ENCODE results near the gene POU2F2.

The POU2F2 gene

DNA sequence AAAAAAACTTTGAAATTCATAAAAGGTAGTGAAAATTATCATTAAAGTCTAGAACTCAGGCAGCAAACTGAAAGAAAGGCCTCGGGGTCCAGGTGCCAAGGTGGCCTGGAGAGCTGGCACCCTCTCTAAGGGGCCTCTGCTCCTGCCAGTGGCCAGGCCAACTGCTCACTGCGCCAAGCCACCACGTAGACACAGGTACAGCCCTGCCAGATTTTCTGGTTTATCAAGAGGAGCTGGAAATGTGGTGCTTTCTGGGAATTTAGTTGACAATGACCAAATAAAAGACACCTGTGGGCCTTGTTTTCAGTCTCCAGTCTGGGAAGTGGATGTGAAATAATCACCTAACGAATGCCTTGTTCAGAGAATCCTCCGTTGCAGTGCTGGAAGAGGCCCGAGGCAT is 33.5 kb downstream of the POU2F2 start:
- DNase-seq = no peak

DNA sequence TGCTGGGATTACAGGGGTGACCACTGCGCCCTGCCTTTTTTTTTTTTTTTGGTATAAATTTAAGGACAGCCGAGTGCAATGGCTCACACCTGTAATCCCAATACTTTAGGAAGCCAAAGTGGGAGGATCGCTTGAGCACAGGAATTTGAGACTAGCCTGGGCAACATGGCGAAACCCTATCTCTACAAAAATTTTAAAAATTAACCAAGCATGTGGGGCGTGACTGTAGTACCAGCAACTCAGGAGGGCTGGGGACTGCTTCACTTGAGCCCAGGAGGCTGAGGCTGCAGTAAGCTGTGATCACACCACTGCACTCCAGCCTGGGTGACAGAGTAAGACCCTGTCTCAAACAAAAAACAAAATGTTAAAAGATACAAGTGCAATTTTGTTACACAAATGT is 34.8 kb downstream of the POU2F2 start:
- no peak for DNase-seq

DNA sequence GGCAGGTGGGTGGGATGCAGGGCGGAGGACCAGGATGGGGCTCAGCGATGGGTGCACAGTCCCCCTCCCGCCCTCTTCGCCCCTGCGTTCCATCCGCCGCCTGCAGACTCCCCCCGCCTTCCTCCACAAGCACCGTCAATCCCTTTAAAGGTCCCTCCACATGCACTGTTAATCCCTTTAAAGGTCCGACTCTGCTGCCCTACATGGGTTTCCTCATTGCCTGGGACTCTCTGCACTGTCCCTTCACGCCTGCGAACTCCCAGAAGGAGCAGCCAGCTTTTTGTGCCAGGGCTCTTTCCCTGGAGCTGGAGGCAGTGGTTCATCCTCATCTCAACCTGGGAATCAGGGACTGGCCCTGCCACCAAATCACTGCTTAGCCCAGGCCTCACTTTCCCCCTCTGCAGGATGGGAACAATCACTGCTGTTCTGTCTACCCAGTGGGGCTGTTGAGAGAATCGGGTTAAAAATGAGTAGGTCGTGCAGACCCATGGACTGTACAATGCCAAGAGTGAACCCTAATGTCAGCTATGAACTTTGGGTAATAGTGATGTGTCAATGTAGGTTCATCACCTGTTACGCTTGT is 35.9 kb downstream of the POU2F2 start:
- no peak for DNase-seq

DNA sequence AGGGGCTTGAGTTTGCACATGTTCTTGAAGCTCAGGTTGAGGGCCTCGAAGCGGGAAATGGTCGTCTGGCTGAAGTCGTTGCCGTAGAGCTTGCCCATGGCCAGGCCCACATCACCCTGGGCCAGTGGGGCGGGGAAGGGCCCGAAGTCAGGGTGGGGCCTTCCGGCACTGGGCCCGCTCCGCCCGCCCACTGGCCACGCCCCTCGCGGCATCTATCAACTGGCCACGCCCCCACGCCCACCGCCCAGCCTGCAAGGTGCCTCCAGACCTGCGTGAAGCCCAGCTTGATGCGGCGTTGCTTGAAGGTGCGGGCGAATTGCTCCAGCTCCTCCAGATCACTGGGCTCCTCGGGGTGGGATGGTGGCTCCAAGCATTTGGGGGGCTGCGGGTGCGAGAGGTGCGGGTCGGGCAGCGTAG is 36.4 kb downstream of the POU2F2 start:
- DNase-seq = no peak

DNA sequence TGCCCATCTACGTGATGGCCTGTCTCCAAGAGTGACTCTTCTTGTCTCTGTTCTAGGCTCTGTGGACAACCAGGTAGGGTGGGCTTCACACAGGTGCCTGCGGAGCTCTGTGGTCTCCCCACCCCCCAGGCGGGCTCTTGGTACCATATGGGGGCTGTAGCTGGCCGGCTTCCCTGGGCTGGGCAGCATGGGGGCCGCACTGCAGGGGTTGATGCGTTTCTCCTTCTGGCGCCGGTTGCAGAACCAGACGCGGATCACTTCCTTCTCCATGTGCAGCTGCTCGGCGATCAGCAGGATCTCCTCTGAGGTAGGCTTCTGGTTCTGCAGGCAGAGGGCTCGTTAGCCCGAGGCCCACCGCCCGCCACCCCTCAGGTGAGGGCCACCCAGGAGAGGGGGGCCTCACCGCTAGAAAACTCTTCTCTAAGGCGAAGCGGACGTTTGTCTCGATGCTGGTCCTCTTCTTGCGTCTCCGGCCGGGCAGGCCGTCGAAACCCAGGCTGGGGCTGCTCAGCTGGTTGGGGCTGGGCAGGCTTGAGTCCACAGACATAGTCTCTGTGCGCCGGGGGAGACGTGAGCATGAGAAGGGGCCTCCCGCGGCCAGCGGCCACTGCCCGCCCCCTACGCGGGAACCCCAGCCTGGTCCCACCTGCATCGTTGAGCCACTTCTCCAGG is 37.0 kb downstream of the POU2F2 start:
- DNase-seq = no peak

DNA sequence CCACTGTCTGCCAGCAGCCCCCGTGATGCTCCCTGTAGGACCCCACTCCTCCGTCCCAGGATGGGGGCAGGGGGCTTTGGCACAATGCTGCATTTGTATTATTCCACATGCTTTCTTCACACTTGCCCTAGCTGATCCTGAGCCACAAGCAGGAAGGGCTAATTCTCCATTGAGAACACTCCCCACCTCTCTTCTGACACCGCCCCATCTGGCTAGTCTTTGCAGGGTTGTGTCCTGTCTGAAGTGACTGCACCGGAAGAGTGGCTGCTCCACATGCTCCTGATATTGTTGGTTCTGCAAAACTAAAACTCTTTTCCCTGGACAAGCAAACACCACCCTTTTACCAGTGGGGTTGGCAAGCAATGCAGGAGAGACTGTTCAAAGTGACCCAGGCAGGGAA is 38.3 kb downstream of the POU2F2 start:
- no peak for DNase-seq

DNA sequence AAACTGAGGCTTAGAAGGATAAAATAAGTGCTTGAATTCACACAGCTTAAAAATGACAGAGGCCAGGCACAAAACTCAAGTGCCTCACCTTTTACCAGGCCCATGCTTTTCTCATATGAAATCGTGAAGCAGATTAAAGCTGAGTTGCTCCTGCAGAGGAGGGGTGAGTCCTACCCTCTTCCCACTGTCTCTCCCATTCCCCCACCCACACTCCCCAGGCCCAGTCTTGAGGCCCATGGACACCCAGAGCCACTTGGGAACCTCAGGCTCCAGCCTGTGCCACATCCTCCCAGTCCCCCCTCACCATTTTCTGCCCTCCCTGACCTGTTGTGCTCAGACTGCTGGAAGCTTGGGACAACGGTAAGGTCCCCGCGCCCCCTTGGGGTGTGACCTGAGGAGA is 38.7 kb downstream of the POU2F2 start:
- DNase-seq = no peak

DNA sequence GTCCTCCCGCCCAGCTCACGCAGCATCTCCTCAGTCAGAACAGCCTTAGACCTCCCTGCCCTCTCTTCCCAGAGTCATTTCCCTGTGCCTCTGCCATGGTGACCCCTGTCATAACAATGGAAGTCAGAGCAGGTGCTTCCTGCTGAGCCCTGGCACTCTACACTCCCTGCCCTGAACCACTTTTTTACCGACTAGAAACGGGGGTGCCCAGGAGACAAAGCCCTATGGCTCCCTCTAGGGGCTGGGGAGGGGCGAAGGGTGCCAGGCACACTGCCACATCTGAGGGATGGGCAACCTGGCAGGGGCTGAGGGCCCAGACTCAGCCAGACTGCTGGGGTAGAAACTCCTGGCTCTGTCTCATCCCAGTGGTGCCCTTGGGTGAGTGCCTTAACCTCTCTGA is 39.9 kb downstream of the POU2F2 start:
- DNase-seq = peak; percentile 68

DNA sequence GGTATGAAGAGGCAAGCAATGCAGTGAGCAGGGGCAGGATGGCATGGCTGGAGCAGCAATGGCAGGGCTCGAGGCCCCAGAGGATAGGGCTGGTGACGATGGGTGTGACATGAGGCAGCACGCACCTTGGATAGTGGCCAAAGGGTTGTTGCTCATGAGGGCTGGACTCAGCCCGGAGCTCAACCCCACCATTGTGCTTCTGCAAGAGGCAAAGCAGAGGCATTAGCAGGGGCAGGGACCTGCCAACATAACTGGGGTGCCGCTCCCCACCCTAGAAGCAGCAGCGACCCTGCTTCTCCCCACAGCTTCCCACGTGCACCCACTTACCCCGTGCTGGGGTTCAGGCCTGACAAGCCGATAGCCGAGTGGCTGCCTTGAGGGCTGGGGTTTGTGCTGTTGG is 40.5 kb downstream of the POU2F2 start:
- no peak for DNase-seq

DNA sequence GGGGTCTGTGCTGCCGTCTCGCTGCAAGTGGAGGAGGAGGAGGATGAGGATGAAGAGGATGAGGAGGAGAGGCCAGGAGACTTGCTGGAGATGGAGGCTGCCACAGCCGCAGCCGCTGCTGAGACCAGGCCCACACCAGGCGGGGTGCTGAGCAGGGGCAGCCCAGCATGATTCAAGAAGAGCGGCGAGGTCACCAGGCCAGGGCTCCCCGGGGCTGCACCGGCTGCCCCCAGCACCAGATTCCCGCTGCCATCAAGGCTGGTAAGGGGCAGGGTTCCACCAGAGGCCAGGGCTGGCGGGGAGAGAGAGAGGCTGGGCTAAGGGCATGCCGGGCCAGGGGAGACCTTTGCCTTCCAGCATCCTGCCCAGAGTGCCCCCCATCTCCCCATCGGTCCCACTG is 40.9 kb downstream of the POU2F2 start:
- no peak for DNase-seq

DNA sequence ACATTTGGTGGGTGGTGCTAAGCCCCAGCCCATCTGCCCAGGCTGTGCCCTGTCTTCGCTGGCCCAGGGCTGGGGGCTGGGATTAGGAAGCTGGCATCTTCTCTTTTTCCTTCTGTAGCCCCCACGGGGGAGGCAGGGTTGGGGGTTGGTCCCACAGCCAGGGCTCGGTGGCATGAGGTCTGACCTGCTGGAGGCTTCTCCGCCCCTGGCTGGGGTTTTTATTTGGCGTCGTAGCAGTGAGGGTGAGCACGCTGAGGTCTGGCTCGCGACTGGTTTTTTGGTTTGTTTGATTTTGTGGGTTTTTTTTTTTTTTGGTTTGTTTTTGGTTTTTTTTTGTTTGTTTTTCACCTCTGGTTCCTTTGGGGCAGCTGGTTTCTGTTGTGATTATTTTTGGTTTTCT is 41.6 kb downstream of the POU2F2 start:
- DNase-seq = no peak

DNA sequence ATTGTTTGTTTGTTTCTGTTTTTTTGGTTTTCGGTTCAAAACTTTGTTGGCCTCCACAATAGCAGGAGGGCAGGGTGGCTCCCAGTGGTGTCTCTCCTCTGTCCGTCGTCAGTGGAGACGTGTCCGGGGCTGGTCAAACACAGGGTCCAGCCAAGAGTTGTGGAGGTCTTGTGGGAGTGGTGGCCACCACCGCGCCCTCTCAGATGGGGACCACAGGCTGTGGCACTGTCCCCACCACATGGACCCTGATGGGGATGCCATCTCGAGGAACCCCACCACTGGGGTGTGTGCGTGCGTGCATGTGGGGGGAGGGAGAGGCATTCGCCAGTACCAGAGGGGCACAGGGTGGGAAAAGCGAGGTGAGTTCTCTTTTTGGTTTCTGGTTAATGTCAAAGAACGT is 42.5 kb downstream of the POU2F2 start:
- DNase-seq = no peak

DNA sequence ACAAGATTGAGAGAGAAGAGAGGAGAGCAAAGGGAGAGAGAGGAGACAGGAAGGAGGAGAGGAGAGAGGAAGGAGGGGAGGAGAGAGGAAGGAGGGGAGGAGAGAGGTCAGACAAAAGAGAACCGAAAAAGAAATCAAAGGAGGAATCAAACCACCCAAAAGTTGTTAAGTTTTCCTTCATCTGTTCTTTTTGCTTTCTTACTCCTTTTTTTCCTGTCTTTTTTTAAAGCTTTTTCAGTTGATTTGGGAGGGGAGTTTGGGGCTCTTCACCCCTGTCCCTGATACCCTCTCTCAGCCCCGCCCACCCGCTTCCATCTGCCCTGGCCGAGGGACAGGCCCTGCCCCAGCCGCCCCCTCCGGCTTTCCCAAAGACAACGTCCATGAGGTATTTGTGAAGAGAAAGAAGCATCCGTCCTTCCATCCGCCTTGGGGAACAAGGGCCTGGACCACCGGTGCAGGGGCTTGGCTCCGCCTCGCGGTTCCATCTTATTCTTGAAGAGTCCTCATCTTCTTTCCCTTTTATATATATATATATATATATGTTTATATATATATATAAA is 43.0 kb downstream of the POU2F2 start:
- DNase-seq = no peak

DNA sequence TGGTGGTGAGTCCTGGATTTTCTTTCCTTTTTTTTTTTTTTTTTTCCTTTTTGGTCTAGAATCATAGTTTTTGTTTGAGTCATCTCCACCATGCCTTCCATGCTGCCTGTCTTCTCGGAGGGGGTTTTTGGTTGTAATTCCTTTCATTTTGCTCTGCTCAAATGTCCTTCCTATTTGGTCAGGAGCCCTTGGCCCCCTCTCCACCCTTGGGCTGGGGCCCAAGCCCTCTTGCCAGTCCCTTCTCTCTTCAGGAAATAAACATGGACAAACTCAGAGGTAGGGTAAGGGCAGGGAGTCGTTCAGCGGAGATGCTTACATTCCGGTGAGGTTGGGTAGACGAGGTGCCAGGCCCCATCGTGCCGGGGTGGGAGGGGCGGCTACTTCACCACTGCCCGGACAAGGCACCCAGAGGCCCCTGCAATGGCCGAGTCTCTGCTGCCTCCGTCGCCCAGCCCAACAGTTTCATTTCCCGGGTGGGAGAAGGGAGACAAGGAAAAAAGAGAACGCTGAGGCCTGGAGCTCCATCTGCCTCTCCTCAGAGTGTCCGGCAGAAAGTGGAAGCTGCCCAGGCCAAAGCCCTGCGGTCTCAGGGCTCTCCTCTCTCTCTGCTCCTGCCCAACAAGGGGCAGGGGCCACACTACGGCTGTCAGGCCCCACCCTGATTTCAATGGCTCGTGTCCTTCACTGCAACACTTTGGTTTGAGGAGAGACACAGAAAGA is 43.6 kb downstream of the POU2F2 start:
- no peak for DNase-seq

DNA sequence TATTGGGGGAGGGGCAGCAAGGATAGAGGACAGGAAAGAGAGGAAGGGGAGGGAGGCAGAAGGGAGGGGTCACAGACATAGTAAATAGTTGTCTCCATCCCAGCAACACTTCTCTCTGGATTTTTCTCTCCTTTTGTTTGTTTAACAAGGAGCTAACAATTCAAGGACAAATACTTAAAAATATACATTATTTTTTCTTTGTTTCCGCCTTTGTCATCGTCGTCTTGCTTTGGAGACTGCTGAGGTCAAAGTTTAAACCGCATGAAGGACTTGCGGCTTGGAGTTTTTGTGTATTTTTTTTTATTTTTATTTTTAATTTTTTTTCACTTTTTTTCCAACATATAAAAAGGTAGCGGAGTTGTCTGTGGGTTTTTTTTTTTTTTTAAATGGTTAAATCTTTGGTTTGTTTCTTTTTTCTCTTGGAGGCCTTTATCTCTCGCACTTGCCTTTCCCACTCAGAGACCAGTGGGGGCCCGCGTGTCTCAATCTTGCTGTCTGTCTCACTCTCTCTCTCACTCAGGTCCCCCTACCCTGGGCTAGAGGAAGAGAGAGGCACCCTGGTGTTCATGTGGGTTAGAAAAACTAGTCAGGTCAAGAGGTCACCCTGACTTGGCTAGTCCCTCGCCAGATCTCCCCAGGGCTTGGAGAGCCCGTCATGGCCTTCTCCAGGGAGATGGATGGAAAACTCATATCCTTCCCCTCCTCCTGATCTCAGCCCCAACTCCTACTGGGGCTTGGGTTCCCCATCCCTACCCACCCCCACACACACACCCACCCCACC is 45.3 kb downstream of the POU2F2 start:
- no peak for DNase-seq

DNA sequence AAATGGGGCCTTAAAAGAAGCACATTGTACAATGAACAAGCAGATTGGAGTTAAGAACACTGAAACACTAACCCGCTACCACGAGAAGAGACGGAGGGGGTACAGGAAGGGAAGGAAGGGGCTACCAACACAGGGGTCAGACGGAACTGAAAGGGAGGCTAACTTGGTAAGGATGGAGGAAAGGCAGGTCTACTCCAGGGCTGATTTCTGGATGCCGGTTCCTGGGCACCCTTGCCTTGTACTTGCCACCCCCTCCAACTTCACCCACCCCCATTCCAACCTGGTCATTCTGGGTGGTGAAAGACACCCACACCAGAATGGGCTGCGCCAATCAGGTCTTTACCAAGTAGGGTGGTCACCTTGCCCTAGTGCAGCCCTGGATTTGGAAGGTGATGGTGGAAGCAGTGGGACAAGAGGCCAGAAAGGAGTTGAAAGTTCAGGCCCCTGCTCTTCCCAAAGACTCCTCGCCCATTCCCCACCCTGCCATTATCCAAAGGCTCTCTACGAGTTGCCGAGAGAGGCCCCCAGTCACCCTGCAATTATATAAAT is 46.0 kb downstream of the POU2F2 start:
- no peak for DNase-seq

DNA sequence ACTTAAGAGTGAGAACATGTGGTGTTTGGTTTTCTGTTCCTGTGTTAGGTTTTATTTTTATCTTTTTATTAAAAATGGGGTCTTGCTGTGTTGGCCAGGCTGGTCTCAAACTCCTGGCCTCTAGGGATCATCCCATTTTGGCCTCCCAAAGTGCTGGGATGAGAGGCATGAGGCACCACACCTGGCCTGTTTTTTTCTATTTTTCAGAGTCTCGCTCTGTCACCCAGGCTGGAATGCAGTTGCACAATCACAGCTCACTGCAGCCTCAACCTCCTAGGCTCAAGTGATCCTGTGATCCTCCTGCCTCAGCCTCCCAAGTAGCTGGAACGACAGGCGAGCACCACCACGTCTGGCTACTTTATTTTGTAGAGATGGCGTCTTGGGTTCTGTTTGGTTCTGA is 48.7 kb downstream of the POU2F2 start:
- DNase-seq = no peak

DNA sequence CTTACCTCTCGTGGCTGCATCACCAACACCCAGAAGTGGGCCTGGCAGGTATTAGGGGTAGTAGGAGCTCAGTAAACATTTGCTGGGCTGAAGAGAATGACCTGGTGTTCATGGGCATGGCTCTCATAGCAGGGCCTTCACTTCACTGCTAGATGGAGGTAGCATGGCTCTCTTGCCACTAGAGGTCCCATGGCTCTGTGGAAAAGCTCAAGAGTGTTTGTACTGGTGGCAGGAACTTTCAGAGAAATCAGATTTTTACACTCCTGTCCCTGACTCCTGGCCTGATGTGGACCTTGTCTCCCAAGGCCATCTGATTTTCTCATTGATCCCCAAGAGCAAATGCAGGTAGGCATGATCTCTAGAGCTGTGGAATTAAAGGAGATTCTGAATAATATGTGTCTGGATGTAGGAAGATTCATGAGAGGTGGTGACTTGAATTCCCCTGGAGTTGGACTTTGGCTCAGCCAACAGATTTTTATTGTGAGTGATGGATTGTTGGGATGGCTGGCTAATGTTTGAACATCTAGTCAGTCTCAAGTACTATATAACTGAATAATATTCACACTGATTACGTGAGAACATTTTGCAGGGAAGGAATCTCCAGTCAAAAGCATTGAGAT is 50.6 kb downstream of the POU2F2 start:
- DNase-seq = no peak

DNA sequence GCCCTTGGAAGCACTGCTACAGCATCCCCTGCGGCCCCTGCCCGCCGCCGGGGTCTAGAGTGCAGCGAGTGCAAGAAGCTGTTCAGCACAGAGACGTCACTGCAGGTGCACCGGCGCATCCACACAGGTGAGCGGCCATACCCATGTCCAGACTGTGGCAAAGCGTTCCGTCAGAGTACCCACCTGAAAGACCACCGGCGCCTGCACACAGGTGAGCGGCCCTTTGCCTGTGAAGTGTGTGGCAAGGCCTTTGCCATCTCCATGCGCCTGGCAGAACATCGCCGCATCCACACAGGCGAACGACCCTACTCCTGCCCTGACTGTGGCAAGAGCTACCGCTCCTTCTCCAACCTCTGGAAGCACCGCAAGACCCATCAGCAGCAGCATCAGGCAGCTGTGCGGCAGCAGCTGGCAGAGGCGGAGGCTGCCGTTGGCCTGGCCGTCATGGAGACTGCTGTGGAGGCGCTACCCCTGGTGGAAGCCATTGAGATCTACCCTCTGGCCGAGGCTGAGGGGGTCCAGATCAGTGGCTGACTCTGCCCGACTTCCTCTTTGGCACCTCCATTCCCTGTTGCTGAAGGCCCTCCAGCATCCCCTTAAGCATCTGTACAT is 51.4 kb downstream of the POU2F2 start:
- DNase-seq = no peak

DNA sequence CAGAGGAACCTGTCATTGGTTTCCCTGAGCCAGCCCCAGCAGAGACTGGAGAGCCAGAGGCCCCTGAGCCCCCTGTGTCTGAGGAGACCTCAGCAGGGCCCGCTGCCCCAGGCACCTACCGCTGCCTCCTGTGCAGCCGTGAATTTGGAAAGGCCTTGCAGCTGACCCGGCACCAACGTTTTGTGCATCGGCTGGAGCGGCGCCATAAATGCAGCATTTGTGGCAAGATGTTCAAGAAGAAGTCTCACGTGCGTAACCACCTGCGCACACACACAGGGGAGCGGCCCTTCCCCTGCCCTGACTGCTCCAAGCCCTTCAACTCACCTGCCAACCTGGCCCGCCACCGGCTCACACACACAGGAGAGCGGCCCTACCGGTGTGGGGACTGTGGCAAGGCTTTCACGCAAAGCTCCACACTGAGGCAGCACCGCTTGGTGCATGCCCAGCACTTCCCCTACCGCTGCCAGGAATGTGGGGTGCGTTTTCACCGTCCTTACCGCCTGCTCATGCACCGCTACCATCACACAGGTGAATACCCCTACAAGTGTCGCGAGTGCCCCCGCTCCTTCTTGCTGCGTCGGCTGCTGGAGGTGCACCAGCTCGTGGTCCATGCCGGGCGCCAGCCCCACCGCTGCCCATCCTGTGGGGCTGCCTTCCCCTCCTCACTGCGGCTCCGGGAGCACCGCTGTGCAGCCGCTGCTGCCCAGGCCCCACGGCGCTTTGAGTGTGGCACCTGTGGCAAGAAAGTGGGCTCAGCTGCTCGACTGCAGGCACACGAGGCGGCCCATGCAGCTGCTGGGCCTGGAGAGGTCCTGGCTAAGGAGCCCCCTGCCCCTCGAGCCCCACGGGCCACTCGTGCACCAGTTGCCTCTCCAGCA is 52.1 kb downstream of the POU2F2 start:
- no peak for DNase-seq

DNA sequence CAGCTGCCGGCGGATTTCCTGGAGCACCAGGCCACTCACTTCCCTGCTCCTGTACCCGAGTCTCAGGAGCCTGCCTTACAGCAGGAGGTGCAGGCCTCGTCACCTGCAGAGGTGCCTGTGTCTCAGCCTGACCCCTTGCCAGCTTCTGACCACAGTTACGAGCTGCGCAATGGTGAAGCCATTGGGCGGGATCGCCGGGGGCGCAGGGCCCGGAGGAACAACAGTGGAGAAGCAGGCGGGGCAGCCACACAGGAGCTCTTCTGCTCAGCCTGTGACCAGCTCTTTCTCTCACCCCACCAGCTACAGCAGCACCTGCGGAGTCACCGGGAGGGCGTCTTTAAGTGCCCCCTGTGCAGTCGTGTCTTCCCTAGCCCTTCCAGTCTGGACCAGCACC is 53.0 kb downstream of the POU2F2 start:
- no peak for DNase-seq

All from activated CD8-positive, alpha-beta memory T cell treated with anti-CD3 and anti-CD28 coated beads, Interleukin-2, amount 50 U/mL, for 48 hours (primary cell).